H1 (cell line): ENCODE results near the gene RAI2. TPM values are rescaled to one million over a fixed set of nuclear protein-coding genes. Genes with fewer than 3 reads are reported as not detected.

ENCODE experiments used
- CTCF ChIA-PET: fragments of 300-600 bp; sonication (Branson Sonifier 250); formaldehyde crosslinking; loops from one replicate; lab custom pipeline; 2021; ENCODE audit not compliant: partially characterized antibody; lab: Charles Lee
- POLR2A ChIA-PET: fragments of 300-600 bp; sonication (Branson Sonifier 250); formaldehyde crosslinking; loops from one replicate; lab custom pipeline; 2021; ENCODE audit warnings: inconsistent platforms; ENCODE audit not compliant: partially characterized antibody; lab: Charles Lee
- DNase-seq, 2 experiments: peaks; one replicate each; pipeline versions ENCODE4 v3.0.0 to v3.0.0-alpha.2; 2010 to 2022; ENCODE audit warnings: low spot score in 2 of 2, low read depth in 1 of 2, mixed read lengths in 1 of 2
- FAIRE-seq: peaks from 2 replicates; lab custom pipeline; 2011; peaks lifted over from hg19 to GRCh38; lab: Jason Lieb, UNC
- H2AFZ ChIP-seq: 2 replicates; pipeline ENCODE4 v1.8.1; 2012; ENCODE audit warnings: low read length, inconsistent platforms
- H2AK5ac ChIP-seq: 2 replicates; pipeline ENCODE4 v1.6.1; 2013; ENCODE audit warnings: low read depth, low read length
- H2BK120ac ChIP-seq: replicated peaks from 2 replicates; pipeline ENCODE3; 2013; ENCODE audit warnings: low read depth, low read length, inconsistent platforms
- H2BK12ac ChIP-seq: 2 replicates; pipeline ENCODE4 v1.6.1; 2013; ENCODE audit warnings: low read depth, low read length
- H2BK15ac ChIP-seq: 2 replicates; pipeline ENCODE4 v1.6.1; 2013; ENCODE audit warnings: low read length
- H2BK20ac ChIP-seq: 2 replicates; pipeline ENCODE4 v1.6.1; 2013; ENCODE audit warnings: low read length
- H2BK5ac ChIP-seq: 2 replicates; pipeline ENCODE4 v1.6.1; 2013; ENCODE audit warnings: low read depth, low read length
- H3K14ac ChIP-seq: 2 replicates; pipeline ENCODE4 v1.6.1; 2013; ENCODE audit warnings: inconsistent platforms; ENCODE audit not compliant: insufficient read length
- H3K18ac ChIP-seq: 2 replicates; pipeline ENCODE4 v1.6.1; 2013; ENCODE audit warnings: low read length; ENCODE audit errors: extremely low read depth
- H3K23ac ChIP-seq: 2 replicates; pipeline ENCODE4 v1.6.1; 2013; ENCODE audit warnings: inconsistent platforms; ENCODE audit not compliant: insufficient read length
- H3K23me2 ChIP-seq: 2 replicates; pipeline ENCODE4 v1.6.1; 2013; ENCODE audit warnings: low read depth, low read length
- H3K27ac ChIP-seq: 2 replicates; pipeline ENCODE4 v1.6.1; 2011; ENCODE audit warnings: low read depth, low read length, inconsistent platforms
- H3K27me3 ChIP-seq, 4 experiments: replicated peaks in 1 of 4; 1 replicate in 1 of 4; 2 replicates in 3 of 4; pipeline versions ENCODE4 v1.6.1 to v1.8.1; 2011 to 2013; ENCODE audit warnings: low read length in 3 of 4, mild to moderate bottlenecking in 3 of 4, inconsistent platforms in 2 of 4, mixed read lengths in 2 of 4, moderate library complexity in 1 of 4; ENCODE audit not compliant: control insufficient read depth in 3 of 4, insufficient read depth in 3 of 4; ENCODE audit errors: extremely low read depth in 1 of 4
- H3K36me3 ChIP-seq, 4 experiments: 2 replicates each; pipeline versions ENCODE4 v1.6.1 to v1.8.1; 2011 to 2013; ENCODE audit warnings: mild to moderate bottlenecking in 4 of 4, low read length in 3 of 4, moderate library complexity in 2 of 4, control low read depth in 1 of 4, inconsistent platforms in 1 of 4; ENCODE audit not compliant: insufficient read depth in 4 of 4, control insufficient read depth in 2 of 4
- H3K4ac ChIP-seq: replicated peaks from 2 replicates; pipeline ENCODE3; 2013; ENCODE audit warnings: low read length, low read depth, mixed read lengths, inconsistent platforms; ENCODE audit not compliant: insufficient read length
- H3K4me1 ChIP-seq, 4 experiments: replicated peaks in 1 of 4; 1 replicate in 1 of 4; 2 replicates in 3 of 4; pipeline versions ENCODE4 v1.6.1 to v1.8.1; 2011 to 2013; ENCODE audit warnings: low read length in 3 of 4, inconsistent platforms in 2 of 4, mixed read lengths in 1 of 4; ENCODE audit not compliant: insufficient read depth in 4 of 4, control insufficient read depth in 3 of 4
- H3K4me2 ChIP-seq, 2 experiments: 2 replicates each; pipeline versions ENCODE4 v1.6.1 to v1.8.1; 2011 to 2013; ENCODE audit warnings: low read depth in 2 of 2, low read length in 2 of 2, control low read depth in 1 of 2, inconsistent platforms in 1 of 2, mild to moderate bottlenecking in 1 of 2; ENCODE audit not compliant: insufficient read depth in 1 of 2
- H3K4me3 ChIP-seq, 4 experiments: fragments of 200-600, 300-600 bp in 1 of 4; sonication (generic), shearing (Covaris generic), sonication (Bioruptor Twin) in 1 of 4; 2 replicates each; pipeline versions ENCODE4 v1.5.1 to v1.8.1; 2011 to 2016; ENCODE audit warnings: low read length in 4 of 4, low read depth in 3 of 4, control low read depth in 2 of 4, inconsistent platforms in 2 of 4, mild to moderate bottlenecking in 2 of 4, mixed read lengths in 1 of 4, moderate library complexity in 1 of 4; ENCODE audit not compliant: insufficient read depth in 2 of 4; ENCODE audit errors: extremely low read depth in 1 of 4
- H3K56ac ChIP-seq: replicated peaks from 2 replicates; pipeline ENCODE3; 2013; ENCODE audit warnings: low read depth, mild to moderate bottlenecking, mixed read lengths, low read length, inconsistent platforms; ENCODE audit not compliant: insufficient read length
- H3K79me1 ChIP-seq: 2 replicates; pipeline ENCODE4 v1.6.1; 2013; ENCODE audit warnings: low read depth, low read length, control low read depth
- H3K79me2 ChIP-seq, 2 experiments: 2 replicates each; pipeline versions ENCODE4 v1.6.1 to v1.8.1; 2012 to 2013; ENCODE audit warnings: low read length in 2 of 2, mild to moderate bottlenecking in 2 of 2, inconsistent platforms in 1 of 2; ENCODE audit not compliant: insufficient read depth in 2 of 2, control insufficient read depth in 1 of 2
- H3K9ac ChIP-seq, 4 experiments: replicated peaks in 1 of 4; 1 replicate in 1 of 4; 2 replicates in 3 of 4; pipeline versions ENCODE4 v1.6.1 to v1.8.1; 2011 to 2013; ENCODE audit warnings: low read depth in 3 of 4, low read length in 3 of 4, control low read depth in 2 of 4, mild to moderate bottlenecking in 2 of 4, moderate library complexity in 2 of 4, inconsistent platforms in 1 of 4; ENCODE audit errors: extremely low read depth in 1 of 4
- H3K9me3 ChIP-seq, 2 experiments: 2 replicates each; pipeline versions ENCODE4 v1.6.1 to v1.8.1; 2012 to 2013; ENCODE audit warnings: mild to moderate bottlenecking in 2 of 2, moderate library complexity in 2 of 2, control low read depth in 1 of 2, inconsistent platforms in 1 of 2, low read depth in 1 of 2, low read length in 1 of 2, mixed read lengths in 1 of 2; ENCODE audit not compliant: insufficient read depth in 2 of 2
- H4K20me1 ChIP-seq, 2 experiments: replicated peaks in 1 of 2; 2 replicates each; pipeline versions ENCODE3 to v1.8.1; 2011 to 2013; ENCODE audit warnings: inconsistent platforms in 2 of 2, low read length in 2 of 2, mild to moderate bottlenecking in 1 of 2; ENCODE audit not compliant: insufficient read depth in 2 of 2, control insufficient read depth in 1 of 2
- H4K5ac ChIP-seq: 2 replicates; pipeline ENCODE4 v1.6.1; 2013; ENCODE audit warnings: low read length, low read depth, mixed read lengths, inconsistent platforms; ENCODE audit not compliant: insufficient read length
- H4K8ac ChIP-seq: 2 replicates; pipeline ENCODE4 v1.8.0; 2013; ENCODE audit warnings: mild to moderate bottlenecking, moderate library complexity, low read length, inconsistent platforms; ENCODE audit not compliant: insufficient read depth; ENCODE audit errors: extremely low read depth
- H4K91ac ChIP-seq: replicated peaks from 2 replicates; pipeline ENCODE3; 2013; ENCODE audit warnings: low read length, mixed read lengths, inconsistent platforms; ENCODE audit not compliant: insufficient read length
- BRCA1 ChIP-seq: IDR thresholded peaks from 2 replicates; pipeline ENCODE4 v1.6.1; 2012; ENCODE audit warnings: low read depth, low read length, improper control_type of control experiment
- CTCF ChIP-seq, 3 experiments: IDR thresholded peaks; 1 replicate in 2 of 3; 2 replicates in 1 of 3; pipeline versions ENCODE4 v1.5.1 to v1.6.1; 2011; ENCODE audit warnings: low read length in 3 of 3, mild to moderate bottlenecking in 3 of 3, inconsistent platforms in 2 of 3, low read depth in 1 of 3, moderate library complexity in 1 of 3; ENCODE audit not compliant: insufficient read depth in 1 of 3; ENCODE audit errors: control extremely low read depth in 1 of 3
- RAD21 ChIP-seq, 2 experiments: IDR thresholded peaks in 1 of 2; conservative IDR thresholded peaks in 1 of 2; 2 replicates each; pipeline ENCODE4 v1.6.1; 2011; ENCODE audit warnings: low read depth in 2 of 2, low read length in 2 of 2, improper control_type of control experiment in 1 of 2, inconsistent platforms in 1 of 2, mild to moderate bottlenecking in 1 of 2, moderate library complexity in 1 of 2
- WGBS, 2 experiments: shearing (Covaris generic) in 1 of 2; methylation state at CpG; one replicate each; pipeline versions ENCODE4 v1.1.6 to v1.1.7; 2013 to 2015; ENCODE audit warnings: low lambda C conversion rate in 2 of 2, mixed read lengths in 2 of 2, inconsistent platforms in 1 of 2, low coverage in 1 of 2, missing lambda C conversion rate in 1 of 2; ENCODE audit not compliant: insufficient replicate concordance in 2 of 2, insufficient coverage in 1 of 2, insufficient read length in 1 of 2; ENCODE audit errors: extremely low coverage in 1 of 2, missing lambda C conversion rate in 1 of 2; 5-methylcytosine and 5-hydroxymethylcytosine counted together
- long read RNA-seq, 2 experiments: library from RNA in 1 of 2; library from capped mRNA in 1 of 2; stranded (forward); transcript quantifications; one replicate each; pipeline ENCODE4 v2.0.0, GENCODE V29; 2021; ENCODE audit warnings: inconsistent platforms in 1 of 2
- polyA minus RNA-seq, 3 experiments: library from RNA; depleted of rRNA, polyadenylated mRNA; stranded (reverse); fragments of >200 nt; gene quantifications; 1 replicate in 2 of 3; 2 replicates in 1 of 3; pipeline ENCODE4 v1.2.3, GENCODE V29; 2011
- polyA plus RNA-seq, 7 experiments: library from polyadenylated mRNA; depleted of rRNA in 3 of 7; stranded (reverse) in 5 of 7; unstranded in 2 of 7; fragments of >200 nt in 5 of 7; fragments of 200-250 nt in 2 of 7; gene quantifications; 1 replicate in 5 of 7; 2 replicates in 1 of 7; 4 replicates in 1 of 7; pipeline versions ENCODE4 v1.2.1 to v1.2.3, GENCODE V29; 2011 to 2013; ENCODE audit warnings: missing spikeins in 2 of 7, mixed read lengths in 2 of 7
- total RNA-seq: library from RNA; stranded (reverse); fragmentation: NEBNext Ultra II Directional; extraction: Animal tissue kit (Norgen Biotek cat#: 25700); gene quantifications from 2 replicates; pipeline ENCODE4 v1.2.1, GENCODE V29; 2021

Gene RAI2
- total RNA-seq: 1.6 and 2.0 TPM in 2 replicates
- 0.60 and 0.96 TPM in 2 replicates for polyA plus RNA-seq (2011; rRNA removed)
- 0.57 TPM for polyA plus RNA-seq (2011; cell fraction: cytosol; rRNA removed)
- polyA plus RNA-seq (2011; cell fraction: nucleus; rRNA removed): 0.71 TPM
- polyA plus RNA-seq (2012, experiment 1 of 2): 1.1 to 1.4 TPM (median 1.3 TPM) in 4 replicates
- 0.98 TPM for polyA plus RNA-seq (2012, experiment 2 of 2)
- polyA plus RNA-seq (2013, experiment 1 of 2): 0.93 TPM
- 1.0 TPM for polyA plus RNA-seq (2013, experiment 2 of 2)
- 0.37 and 0.38 TPM in 2 replicates for polyA minus RNA-seq (2011; rRNA and poly(A)+ RNA removed)
- polyA minus RNA-seq (2011; cell fraction: cytosol; rRNA and poly(A)+ RNA removed): 0.51 TPM
- not detected for polyA minus RNA-seq (2011; cell fraction: nucleus; rRNA and poly(A)+ RNA removed)
- long read RNA-seq, experiment 1, partial matches to known transcripts: 0 of 2 reads
- long read RNA-seq, experiment 1, other reads (novel, unspliced or antisense): 0 of 2 reads
- long read RNA-seq, experiment 2: 0 reads

GRCh38 chrX:17860811-17861488, at the start of gene RAI2:
Gene RAI2 (minus strand): TSS chrX:17861298. CDS start chrX:17802010, 59,288 bp downstream.
- Histone ChIP-seq H2AFZ (peak within 1 kb of the TSS; percentile 44), H3K4ac (no peak within 1 kb of the TSS), H2BK12ac (no peak within 1 kb of the TSS), H3K79me2 (no peaks in the 10 kb centered on the region), H3K36me3 (no peaks in the 10 kb centered on the region), H3K9me3 (no peaks in the 10 kb centered on the region), H4K5ac (no peak within 1 kb of the TSS), H3K23me2 (peaks cover 7% of the 10 kb centered on the region; the same call in 1 of the 2 replicates), H3K4me1 (peaks cover 0 to 7% (median 2%) of the 10 kb centered on the region in 4 experiments; a peak in 1 of 7 replicates), H3K9ac (no peak within 1 kb of the TSS), H2BK15ac (no peak within 1 kb of the TSS), H4K8ac (no peak within 1 kb of the TSS), H3K4me3 (peak within 1 kb of the TSS; percentile 40 to 74 (median 50)), H2AK5ac (no peak within 1 kb of the TSS), H4K91ac (no peak within 1 kb of the TSS), H2BK5ac (no peak within 1 kb of the TSS), H3K4me2 (peak within 1 kb of the TSS; percentile 82 to 87), H3K79me1 (no peaks in the 10 kb centered on the region), H3K27me3 (peaks cover 12 to 41% (median 30%) of the 10 kb centered on the region in 4 experiments), H4K20me1 (peaks cover 0 to 3% of the 10 kb centered on the region in 2 experiments), H2BK20ac (no peak within 1 kb of the TSS), H3K14ac (no peak within 1 kb of the TSS), H3K56ac (no peak within 1 kb of the TSS), H3K23ac (no peak within 1 kb of the TSS), H3K27ac (no peak within 1 kb of the TSS), H2BK120ac (no peak within 1 kb of the TSS), H3K18ac (no peak within 1 kb of the TSS)
- no CpG with 5 or more reads among the region's 98 CpGs for WGBS, 2 experiments
- peak in 1 of 2 experiments; percentile 51 for DNase-seq
- CTCF ChIA-PET: no interaction called here
- POLR2A ChIA-PET: no interaction called here
- TF ChIP-seq RAD21 (IDR thresholded peaks at IDR 0.05 in 1 of 2, conservative IDR thresholded peaks at IDR 0.05 in 1 of 2; ENCODE audit: low read depth in 2 of 2, low read length in 2 of 2) (0 out of 4 replicates have a peak, but pooled peaks of 1 of the 2 experiments have one; percentile 1), CTCF (IDR thresholded peaks at IDR 0.05; ENCODE audit: control extremely low read depth in 1 of 3, insufficient read depth in 1 of 3, low read depth in 1 of 3, low read length in 3 of 3) (peak in 1 of 3 experiments; percentile 7; a peak in 1 of 4 replicates), BRCA1 (no peak)
- FAIRE-seq: no peak
